A204.1 (cell line): Measurements from ENCODE around the gene TMX2.
A peak's percentile ranks its signal among the peaks of the same experiment; 100 is the strongest.
"Not testable (repeated sequence)": the region's sequence is repeated elsewhere in the genome, so short reads cannot be mapped to it uniquely, and the experiment has no call there.

ENCODE experiments used
- FAIRE-seq: peaks from 2 replicates; lab custom pipeline; 2012; peaks lifted over from hg19 to GRCh38; lab: Jason Lieb, UNC

TMX2 gene, protein sequence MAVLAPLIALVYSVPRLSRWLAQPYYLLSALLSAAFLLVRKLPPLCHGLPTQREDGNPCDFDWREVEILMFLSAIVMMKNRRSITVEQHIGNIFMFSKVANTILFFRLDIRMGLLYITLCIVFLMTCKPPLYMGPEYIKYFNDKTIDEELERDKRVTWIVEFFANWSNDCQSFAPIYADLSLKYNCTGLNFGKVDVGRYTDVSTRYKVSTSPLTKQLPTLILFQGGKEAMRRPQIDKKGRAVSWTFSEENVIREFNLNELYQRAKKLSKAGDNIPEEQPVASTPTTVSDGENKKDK

DNA sequence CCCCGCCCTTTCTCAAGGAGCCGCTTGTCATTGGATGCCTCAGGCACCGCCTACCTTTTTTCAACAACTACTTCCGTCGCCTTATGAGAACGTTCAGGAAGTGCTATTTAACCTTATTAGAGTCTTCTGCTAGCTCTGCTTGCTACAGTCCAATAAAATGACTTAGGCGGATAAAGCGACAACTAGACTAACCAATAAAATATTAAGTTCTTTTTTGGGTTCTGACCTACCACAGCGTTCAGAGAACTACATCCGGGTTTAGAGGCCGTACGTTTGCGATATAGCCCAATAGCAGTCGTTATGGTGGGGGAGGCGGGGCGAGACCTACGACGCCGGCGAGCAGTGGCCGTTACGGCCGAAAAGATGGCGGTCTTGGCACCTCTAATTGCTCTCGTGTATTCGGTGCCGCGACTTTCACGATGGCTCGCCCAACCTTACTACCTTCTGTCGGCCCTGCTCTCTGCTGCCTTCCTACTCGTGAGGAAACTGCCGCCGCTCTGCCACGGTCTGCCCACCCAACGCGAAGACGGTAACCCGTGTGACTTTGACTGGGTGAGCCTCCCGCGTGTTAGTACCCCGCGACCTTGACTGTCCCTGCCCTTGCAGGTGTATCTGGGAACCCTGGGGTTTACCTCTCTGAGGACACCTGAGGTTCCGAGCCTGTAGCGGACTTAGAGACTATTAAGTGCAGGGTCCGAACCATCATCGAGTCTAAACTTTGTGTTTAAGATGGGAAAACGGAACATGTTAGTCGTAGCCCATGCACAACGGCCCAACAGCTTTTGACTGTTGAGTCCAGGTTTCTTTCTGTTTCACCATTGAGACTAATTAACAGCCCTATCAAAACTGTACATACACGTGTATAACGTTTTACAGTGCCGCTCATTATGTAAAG is at the start of gene TMX2:
Gene TMX2 (plus strand): TSS at position 338 of the 895 bp plus-strand sequence. CDS start 26 bp downstream, at position 364.
- peak; percentile 100 for FAIRE-seq

DNA sequence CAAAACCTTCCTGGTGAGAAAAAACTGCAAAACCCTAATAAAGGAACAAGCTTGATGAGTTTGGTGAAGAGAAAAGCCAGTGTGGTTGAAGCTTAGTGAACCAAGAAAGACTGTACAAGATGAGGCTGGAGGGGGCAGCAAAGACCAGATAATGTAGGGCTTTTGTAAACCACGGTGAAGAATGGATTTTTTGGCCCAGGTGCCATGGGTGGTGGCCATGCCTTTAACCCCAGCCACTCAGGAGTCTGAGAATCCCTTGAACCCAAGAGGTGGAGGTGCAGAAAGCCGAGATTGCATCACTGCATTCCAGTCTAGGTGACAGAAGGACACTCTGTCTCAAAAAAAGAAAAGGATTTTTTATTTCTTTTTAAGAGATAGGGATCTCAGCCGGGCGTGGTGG is 49.5 kb upstream of the TMX2 start:
- no peak for FAIRE-seq

DNA sequence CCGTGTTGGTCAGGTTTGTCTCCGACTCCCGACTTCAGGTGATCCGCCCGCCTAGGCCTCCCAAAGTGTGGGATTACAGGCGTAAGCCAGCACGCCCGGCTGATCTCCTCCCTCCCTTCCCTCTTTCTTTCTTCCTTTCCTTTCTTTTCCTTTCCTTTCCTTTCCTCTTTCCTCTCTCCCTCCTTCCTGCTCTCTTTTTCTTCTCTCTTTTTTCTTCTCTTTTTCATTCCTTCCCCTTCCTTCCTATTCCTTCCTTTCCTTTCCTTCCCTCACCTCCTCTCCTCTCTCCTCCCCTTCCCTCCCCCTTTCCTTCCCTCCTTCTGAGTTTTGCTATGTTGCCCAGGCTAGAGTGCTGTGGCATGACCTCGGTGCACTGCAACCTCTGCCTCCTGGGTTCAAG is 48.4 kb upstream of the TMX2 start:
- no peak for FAIRE-seq

DNA sequence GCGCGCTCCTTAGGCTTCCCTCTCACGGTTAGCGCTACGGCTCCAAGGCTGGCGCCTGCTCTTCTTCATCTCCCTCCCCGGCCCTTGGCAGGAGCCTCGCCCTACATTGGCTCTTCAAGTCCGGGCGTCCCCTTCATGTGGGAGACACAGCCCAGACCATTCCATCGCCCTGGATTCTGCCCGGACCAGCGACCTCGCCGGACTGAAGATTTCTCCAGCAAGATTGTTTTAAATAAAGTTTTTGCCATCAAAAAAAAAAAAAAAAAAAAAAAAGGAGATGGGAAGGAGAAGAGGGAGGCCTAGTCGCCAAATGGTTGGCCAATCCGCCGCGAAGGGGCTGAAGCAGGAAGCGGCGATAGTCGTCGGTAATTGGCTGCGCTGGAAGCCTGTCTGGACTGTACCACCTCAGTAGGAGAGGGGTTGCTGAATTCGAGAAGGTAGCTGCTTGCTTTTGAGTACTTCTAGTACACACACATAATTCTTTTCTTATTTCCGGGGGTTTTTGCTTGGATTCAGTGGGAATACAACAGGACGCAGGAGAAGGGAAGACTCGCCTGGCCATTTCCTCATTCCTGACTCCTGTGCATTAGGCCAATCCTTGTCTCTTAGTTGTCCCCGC is 45.2 kb upstream of the TMX2 start:
- FAIRE-seq, result peak; percentile 97

DNA sequence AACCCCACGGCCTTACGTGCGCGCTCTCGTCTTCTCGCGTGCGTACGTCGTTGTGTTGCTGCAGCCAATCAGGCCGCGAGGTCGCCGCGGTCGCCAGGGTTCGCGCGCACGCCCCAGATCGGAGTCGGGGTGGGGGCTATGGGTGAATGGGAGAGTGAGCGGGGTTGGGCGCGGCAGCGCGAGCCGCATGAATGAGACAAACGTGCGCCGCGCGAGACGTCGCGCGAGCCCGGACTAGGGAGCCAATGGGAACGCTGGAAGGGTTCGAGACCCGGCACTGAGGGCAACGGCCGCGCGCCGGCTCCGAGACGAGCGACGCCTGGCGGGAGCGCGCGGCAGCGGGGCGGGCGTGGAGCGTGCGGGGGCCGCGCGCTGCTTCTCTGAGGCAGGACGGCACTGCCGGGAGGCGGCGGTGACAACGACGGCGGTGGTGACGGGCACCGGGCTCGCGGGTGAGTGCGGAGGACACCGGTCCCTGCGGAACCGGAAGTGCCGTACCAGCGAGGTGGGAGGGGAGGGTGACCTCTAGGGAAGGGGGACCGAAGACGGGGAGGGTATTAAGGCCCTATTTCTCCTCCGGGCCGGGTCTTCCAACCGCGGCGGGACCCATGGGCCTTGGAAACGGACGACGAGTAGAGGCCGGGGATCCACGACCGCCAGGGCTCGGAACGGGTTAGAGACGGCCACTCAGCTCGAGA is 44.5 kb upstream of the TMX2 start, which contains the start of gene ZDHHC5:
Gene ZDHHC5 (plus strand): TSS at position 379 of the 698 bp plus-strand sequence. CDS start 4,977 bp downstream, outside the sequence.
- FAIRE-seq, result no peak

DNA sequence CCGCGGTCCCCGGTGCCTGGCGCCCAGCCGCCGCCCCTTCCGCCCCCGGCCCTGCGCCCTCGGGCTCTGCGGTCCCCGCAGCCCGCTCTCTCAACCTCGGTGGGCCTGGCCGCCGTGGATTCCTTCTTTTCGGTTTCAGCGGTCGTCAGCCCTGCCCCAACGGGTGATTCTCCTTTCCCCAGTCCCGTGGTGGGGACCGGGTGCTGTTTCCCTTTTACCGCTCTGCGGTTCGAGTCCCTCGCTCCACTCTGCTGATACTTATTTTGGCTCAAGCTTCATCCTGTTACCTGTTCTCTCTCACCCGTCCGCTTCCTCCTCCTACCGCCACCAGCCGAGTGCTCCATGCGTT is 44.0 kb upstream of the TMX2 start:
- no peak for FAIRE-seq

DNA sequence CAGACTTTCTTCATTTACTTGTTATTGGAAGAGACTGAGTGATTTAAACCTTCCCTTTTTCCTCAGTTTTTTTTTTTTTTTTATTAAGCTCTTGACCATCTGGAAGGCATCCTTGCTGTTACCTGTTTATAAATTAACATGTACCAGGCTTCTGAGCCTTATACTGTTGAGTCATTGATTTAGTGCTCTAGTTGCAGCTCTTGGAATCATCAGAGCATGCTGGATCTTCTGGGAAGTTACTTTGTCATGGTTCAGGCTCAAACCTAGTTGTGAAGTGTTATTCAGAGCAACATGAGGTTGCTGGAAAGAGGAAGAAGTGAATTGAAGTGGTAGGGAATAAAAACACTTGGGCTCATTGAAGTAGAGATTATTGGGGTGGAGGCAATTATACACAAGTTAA is 38.1 kb upstream of the TMX2 start:
- no peak for FAIRE-seq

DNA sequence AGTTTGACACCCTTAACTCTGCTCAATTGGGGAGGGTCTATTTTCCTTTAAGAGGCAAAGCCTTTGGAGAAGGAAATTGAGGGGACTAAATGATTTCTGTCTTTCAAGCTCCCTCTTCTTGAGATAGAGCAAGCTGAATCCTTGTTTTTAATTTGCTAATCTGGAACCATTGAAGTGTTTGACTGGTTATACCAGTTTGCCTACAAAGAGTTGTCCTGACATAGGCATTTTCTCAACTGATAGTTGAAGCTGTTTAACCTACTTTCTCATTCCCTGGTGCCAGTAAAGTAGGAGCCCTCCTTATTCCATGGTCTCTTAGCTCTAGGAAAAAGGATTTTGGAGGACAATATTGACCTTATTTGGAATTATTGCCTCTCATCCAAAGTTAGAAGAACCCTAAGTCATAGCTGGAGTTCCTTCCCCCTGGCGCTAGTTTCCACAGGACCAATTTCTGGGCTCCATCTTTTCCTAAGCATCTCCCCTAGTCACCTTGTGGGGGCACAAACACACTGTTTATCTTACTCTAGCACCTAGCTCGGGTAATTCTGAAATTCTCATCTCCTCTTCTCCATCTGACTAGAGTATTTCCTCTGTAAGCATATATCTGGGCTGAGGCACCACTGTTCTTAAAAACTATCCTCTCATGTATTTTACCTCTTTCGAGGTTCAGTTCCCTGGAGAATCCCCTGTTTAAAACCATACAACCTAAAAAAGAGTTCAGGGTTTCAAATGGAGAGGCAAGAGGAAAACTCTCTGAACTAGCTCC is 37.0 kb upstream of the TMX2 start:
- FAIRE-seq, result no peak

DNA sequence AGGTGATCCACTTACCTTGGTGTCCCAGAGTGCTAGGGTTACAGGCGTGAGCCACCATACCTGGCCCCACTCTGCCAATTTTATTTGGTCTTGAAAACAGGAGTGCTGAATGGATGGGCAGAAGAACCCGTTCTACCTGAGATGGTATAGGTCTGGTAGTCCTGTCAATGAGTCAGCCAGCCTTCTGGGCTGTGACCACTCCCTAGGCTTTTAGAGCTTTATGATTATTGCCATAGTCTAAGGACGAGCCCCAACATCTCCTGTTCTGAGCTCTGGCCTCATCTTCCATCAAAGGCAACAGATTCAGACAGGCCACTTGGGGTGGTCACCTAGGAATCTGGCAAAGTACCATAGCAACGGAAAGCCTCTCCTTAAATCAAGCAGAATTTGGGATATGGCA is 33.0 kb upstream of the TMX2 start:
- FAIRE-seq, result no peak

DNA sequence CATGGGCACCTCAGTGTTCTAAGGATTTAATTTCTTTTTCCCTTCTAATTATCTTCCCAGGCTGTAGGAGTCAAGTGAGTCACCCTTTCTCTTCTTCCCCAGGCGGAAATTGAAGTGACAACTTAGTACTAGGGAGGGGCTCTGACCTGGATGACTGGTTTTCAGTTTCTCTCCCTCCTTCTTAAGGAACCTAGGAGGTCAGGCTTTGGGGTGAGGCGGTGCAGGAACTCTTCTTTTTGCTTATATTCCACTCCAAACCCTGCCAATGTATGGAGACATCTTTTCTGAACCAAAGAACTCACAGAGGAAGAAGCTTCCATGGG is 31.9 kb upstream of the TMX2 start:
- no peak for FAIRE-seq

DNA sequence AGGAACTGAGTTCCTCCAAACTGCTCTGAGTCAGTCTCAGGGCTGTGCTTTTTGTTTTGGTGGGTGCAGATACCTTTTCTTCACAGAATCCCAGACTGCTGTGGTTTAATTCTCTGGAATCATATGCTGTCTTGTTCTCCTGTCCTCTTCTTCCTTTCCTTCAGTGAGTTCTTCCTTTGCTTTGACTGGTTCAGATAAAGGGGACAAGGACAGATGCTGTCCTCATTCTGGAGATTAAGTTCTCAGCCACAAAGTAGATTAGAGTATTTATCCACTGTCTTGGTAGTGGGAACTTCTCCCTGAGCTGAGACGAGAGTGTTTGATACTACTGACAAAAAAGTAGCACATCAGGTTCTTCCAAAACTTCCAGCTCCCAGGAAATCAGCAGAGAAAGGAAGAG is 31.2 kb upstream of the TMX2 start:
- FAIRE-seq, result no peak

DNA sequence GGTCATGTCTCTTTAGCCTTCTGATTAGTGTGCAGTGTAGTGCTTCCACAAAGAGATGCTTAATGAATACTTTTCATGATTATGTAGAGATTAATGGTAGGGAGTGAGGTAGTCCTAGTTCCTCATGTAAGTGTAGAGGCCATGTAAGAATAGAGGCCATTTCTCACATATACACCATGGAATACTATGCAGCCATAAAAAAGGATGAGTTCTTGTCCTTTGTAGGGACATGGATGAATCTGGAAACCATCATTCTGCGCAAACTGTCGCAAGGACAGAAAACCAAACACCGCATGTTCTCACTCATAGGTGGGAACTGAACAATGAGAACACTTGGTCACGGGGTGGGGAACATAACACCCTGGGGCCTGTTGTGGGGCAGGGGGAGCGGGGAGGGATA is 21.9 kb upstream of the TMX2 start:
- not testable (repeated sequence) for FAIRE-seq

DNA sequence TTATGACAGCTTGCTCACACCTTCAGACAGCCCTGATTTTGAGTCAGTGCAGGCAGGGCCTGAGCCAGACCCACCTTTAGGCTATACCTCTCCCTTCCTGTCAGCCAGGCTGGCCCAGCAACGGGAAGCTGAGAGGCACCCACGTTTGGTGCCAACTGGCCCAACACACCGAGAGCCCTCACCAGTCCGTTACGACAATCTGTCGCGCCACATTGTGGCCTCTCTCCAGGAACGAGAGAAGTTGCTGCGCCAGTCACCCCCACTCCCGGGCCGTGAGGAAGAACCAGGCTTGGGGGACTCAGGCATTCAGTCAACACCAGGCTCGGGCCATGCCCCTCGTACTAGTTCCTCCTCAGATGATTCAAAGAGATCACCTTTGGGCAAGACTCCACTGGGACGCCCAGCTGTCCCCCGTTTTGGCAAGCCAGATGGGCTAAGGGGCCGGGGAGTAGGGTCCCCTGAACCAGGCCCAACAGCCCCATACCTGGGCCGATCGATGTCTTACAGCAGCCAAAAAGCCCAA is 13.5 kb upstream of the TMX2 start:
- no peak for FAIRE-seq

DNA sequence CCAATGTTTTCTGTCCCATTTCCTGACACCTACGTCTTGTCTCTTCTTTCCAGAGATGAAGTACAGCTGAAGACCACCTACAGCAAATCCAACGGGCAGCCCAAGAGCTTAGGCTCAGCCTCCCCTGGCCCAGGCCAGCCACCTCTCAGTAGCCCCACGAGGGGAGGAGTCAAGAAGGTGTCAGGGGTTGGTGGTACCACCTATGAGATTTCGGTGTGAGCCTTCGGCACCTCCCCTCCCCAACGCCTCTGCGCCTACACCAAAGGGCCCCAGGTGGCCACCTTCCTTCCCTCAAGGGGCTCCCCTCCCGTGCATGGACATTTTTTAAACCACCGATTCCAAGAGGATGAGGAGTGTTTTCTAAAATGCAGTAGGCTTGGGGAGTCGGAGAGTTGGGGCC is 12.6 kb upstream of the TMX2 start:
- no peak for FAIRE-seq

DNA sequence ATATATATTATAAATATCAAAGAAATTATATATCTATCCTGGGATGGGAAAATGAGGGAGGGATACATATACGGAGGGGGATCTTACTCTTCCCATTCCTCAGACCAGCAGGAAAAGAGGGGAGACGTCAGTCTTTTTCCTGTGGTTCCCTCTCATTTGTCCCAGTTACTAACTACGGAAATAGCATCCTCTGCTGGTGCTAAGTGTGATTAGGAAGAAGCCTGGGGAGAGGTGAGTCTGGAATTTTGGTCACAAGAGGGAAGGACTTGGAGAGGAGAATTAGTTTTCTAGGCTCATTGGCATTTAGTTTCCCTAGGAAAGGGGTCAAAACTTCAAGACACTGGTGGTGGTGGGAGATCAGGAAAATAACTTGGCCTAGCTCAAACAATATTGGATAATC is 12.0 kb upstream of the TMX2 start:
- no peak for FAIRE-seq

DNA sequence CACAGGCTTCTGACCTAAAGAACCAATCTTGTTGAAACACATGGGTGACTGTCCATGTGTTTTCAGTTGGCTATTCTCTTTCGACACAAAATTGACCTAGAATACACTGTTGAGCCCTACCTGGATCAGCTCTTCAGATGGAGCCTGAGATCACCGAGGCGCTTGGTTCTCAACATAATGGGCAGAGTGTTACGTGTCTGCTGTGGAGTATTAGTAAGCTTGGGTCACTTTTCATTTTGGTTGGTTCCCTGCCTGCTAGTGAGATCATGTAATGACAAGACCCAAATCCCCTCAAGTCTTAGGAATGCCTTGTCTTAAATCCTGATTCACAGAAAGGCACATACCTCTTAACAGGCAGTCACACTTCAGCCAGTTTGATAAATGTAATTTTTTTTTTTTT is 9.1 kb upstream of the TMX2 start:
- no peak for FAIRE-seq

DNA sequence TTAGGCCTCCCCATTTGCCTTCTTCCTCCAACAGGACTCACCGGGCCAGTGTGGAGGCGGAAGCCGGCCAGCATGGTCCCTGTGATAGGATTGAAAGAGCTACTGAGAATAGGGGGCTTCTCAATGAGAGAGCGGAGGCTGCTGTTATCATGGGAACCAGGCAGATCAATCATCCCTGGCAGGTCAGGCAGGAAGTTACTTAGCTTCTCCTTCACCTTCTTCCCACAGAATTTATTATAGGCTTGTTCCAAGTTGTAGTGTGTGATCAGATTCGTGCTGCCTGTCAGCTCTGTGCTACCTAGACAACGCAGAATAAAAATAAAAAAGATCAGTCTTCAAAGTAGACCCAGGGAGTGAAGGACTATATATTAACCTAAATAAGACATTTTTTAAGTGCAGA is 7.5 kb upstream of the TMX2 start:
- no peak for FAIRE-seq

DNA sequence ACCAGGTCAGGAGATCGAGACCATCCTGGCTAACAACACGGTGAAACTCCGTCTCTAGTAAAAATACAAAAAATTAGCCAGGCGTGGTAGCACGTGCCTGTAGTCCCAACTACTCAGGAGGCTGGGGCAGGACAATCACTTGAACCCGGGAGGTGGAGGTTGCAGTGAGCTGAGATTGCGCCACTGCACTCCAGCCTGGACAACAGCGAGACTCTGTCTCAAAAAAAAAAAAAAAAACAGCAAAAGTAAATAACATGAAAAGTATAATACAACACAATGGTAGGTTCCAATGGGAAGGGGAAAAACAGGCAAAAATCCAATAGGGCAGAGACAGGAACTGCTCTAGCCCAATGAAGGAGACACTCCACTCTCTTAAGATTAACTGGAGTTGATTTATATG is 7.0 kb upstream of the TMX2 start:
- not testable (repeated sequence) for FAIRE-seq

DNA sequence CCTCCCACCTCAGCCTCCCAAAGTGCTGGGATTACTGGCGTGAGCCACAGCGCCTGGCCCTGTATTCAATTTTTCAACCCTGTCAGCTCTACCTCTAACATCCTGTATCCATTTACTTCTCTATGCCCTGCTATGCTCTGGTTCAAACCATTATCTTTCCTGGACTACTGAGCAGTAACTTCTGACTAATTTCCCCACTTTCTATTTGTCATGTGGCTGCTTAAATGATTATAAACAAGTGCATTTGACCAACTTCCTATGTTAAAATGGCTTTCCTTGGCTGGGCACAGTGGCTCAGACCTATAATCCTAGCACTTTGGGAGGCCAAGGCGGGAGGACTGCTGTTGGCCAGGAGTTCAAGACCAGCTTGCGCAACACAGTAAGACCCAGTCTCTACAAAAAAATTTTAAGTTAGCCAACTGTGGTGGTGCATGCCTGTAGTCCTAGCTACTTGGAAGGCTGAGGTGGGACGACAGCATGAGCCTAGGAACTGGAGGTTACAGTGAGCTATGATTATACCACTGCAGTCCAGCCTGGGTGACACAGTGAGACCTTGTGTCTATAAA is 2.5 kb upstream of the TMX2 start:
- no peak for FAIRE-seq

DNA sequence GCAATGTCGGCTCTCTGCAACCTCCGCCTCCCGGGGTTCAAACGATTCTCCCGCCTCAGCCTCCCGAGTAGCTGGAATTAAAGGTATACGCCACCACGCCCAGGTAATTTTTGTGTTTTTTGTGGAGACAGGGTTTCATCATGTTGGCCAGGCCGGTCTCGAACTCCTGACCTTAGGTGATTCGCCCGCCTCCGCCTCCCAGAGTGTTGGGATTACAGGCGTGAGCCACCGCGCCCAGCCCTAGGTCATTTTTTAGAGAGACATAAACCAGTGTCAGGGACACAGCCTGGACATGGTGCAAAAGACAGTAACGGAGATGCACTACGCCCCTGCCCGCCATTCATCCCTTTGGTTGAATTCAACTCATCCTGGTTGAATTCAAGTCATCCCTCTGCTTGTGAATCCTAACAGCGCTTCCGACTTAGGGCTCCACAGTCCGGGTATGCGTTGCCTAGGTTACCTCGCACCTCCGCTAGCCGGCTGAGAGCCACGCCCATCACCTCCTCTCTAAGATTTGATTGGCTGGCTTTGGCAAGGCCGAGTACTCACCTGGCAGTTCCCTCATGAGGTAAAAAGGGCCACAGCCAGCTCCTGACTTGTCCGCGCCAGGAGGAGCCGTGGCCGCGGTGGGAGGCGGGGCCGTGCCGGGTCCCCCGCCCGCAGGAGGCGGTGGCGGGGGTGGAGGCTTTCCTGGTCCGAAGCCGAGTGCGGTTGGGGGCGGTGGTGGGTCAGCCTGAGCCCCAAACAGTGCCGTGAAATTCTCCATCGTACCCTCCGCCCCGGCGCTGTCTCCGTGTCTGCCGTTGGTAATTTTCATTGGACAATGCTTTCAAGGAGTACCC is 758 bp upstream of the TMX2 start, which contains the start of gene MED19:
Gene MED19 (minus strand): TSS at position 802 of the 842 bp plus-strand sequence. CDS start 36 bp downstream, at position 766.
- FAIRE-seq, result no peak
